ENCODE measurements around the gene EGFL6.

- TF ChIP-seq CTCF (IDR thresholded peaks at IDR 0.05) (no peak), POLR2A (IDR thresholded peaks at IDR 0.05) (no peak)
Observed at GRCh38 chrX:13520936-13521335, 48.5 kb upstream of the EGFL6 start.
